RWPE2 (cell line): ENCODE measurements around the gene EEF1AKMT2.
A peak's percentile ranks its signal among the peaks of the same experiment; 100 is the strongest.

Experiments used
- ATAC-seq: fragments of 200-7000 bp; cut with Tn5 transposase; 3 replicates; pipeline ENCODE4 v1.9.1; 2021; ENCODE audit warnings: low read depth
- DNase-seq: peaks from one replicate; pipeline ENCODE4 v3.0.0-alpha.2; 2020; ENCODE audit warnings: low spot score
- H3K27ac ChIP-seq: fragments of 450-650 bp; 2 replicates; pipeline ENCODE4 v1.5.1; 2017; ENCODE audit warnings: mild to moderate bottlenecking; ENCODE audit not compliant: poor library complexity, severe bottlenecking
- H3K27me3 ChIP-seq: fragments of 250-450 bp; sonication (Bioruptor Pico); 2 replicates; pipeline ENCODE4 v1.5.1; 2021; ENCODE audit warnings: mild to moderate bottlenecking, moderate library complexity; ENCODE audit not compliant: insufficient read depth, poor library complexity, severe bottlenecking
- H3K36me3 ChIP-seq: fragments of 250-450 bp; sonication (Bioruptor Pico); 2 replicates; pipeline ENCODE4 v1.5.1; 2020; ENCODE audit warnings: low read depth, mild to moderate bottlenecking, moderate library complexity
- H3K4me1 ChIP-seq: fragments of 250-450 bp; sonication (Bioruptor Pico); 2 replicates; pipeline ENCODE4 v1.5.1; 2021; ENCODE audit warnings: mild to moderate bottlenecking, moderate library complexity; ENCODE audit not compliant: insufficient read depth, poor library complexity, severe bottlenecking
- H3K4me3 ChIP-seq: fragments of 250-450 bp; sonication (Bioruptor Pico); 2 replicates; pipeline ENCODE4 v1.5.1; 2021; ENCODE audit warnings: mild to moderate bottlenecking, moderate library complexity; ENCODE audit not compliant: severe bottlenecking
- H3K9me3 ChIP-seq: fragments of 250-450 bp; sonication (Bioruptor Pico); 2 replicates; pipeline ENCODE4 v1.5.1; 2021; ENCODE audit warnings: mild to moderate bottlenecking, moderate library complexity; ENCODE audit not compliant: severe bottlenecking
- TF ChIP-seq, protein P1 (sequence below): fragments of 450-650 bp; IDR thresholded peaks from one replicate; pipeline ENCODE4 v1.5.1; 2017; ENCODE audit warnings: mild to moderate bottlenecking, moderate library complexity; ENCODE audit not compliant: poor library complexity, severe bottlenecking

The EEF1AKMT2 gene

DNA sequence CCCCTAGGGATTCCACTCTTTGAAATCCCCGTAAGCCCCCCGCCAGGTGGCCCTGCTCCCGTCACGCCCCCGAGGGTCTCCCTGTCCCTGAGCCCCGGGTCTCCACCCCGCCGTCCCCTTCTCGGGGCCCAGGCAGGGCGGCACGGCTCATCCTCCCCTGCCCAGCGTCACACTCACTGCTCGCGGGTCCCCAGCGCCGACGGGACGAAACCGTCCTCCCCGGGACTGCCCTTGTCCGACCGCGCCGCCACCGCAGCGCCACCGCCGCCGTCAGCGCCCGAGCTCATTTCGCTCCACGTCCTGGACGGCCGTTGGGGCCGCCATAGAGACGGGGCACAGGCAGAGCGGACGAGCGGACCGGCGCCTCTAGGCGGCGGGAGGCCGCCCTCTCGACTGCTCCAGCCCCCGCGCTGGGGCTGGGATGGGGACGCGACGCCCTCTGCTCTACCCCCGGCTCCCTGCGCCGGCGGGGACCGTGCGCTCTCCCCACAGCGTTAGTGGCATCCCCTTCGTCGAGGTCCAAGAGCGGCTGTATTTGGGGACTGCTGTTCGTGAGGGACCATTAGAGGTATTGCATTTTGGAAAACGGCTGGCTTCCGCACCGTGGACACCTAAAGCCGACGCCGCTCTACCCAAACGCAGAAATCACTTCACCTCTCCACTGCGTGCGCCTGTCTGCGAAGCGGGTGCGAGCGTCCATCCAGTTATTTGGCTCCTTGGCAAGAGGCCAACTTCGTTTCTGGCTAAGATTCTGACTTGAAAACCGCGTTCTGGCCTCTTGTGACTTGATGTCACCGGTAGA is at the start of gene EEF1AKMT2:
Gene EEF1AKMT2, minus strand, starts transcription at position 341 of the 802 bp plus-strand sequence. Its CDS starts 54 bp downstream, at position 287.
- H3K27me3 ChIP-seq: no peaks in the 10 kb centered on the region
- H3K36me3 ChIP-seq: peaks cover 22% of the 10 kb centered on the region
- TF ChIP-seq, protein P1, sequence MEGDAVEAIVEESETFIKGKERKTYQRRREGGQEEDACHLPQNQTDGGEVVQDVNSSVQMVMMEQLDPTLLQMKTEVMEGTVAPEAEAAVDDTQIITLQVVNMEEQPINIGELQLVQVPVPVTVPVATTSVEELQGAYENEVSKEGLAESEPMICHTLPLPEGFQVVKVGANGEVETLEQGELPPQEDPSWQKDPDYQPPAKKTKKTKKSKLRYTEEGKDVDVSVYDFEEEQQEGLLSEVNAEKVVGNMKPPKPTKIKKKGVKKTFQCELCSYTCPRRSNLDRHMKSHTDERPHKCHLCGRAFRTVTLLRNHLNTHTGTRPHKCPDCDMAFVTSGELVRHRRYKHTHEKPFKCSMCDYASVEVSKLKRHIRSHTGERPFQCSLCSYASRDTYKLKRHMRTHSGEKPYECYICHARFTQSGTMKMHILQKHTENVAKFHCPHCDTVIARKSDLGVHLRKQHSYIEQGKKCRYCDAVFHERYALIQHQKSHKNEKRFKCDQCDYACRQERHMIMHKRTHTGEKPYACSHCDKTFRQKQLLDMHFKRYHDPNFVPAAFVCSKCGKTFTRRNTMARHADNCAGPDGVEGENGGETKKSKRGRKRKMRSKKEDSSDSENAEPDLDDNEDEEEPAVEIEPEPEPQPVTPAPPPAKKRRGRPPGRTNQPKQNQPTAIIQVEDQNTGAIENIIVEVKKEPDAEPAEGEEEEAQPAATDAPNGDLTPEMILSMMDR: peak; percentile 26
- DNase-seq (peak; percentile 73), ATAC-seq (peak; percentile 97)
- H3K9me3 ChIP-seq: peaks cover 3% of the 10 kb centered on the region
- H3K4me3 ChIP-seq: peak within 1 kb of the TSS; percentile 96
- peak within 1 kb of the TSS; percentile 60 for H3K27ac ChIP-seq
- H3K4me1 ChIP-seq: peaks cover 7% of the 10 kb centered on the region

DNA sequence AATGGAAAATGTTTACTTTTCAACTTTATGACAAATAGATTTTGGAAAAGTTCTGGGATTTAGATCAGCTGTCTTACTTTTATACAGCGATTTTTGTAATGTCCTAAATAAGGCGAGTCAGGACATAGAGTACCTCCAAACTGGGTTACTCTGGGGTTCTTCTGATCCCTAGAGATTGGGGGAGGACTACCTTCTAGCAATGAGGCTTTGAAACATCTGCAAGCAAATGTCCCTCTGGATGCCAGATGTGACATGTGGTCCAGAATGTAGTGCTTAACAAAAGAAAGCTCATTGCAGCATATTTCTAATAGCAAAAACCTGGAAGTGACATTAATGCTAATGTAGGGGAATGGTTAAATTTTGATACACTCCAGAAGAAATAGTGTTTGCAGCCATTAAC is 46.0 kb upstream of the EEF1AKMT2 start:
- Histone ChIP-seq H3K4me1 (no peaks in the 10 kb centered on the region), H3K36me3 (peaks cover 35% of the 10 kb centered on the region), H3K9me3 (no peaks in the 10 kb centered on the region), H3K4me3 (no peak overlapping the region), H3K27me3 (no peaks in the 10 kb centered on the region), H3K27ac (no peak overlapping the region)
- ATAC-seq: no peak
- TF ChIP-seq, protein P1: no peak
- no peak for DNase-seq

DNA sequence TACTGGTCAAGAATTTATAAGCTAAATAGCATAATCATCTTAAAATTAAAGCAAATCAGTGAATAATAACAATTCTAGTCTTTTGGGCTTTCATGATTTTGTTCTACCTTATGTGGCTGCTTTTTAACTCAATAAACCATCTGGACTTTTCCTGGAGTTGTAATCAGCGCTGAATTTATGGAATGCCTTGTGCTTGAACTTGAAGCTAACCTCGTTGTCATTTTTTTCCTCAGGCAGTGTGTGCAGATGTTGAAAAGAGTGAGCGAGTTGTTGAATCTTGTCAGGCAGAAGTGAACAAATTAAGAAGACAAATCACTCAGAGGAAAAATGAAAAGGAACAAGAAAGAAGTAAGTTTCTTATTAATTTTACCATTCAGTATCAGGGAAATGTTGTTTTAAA is 39.4 kb upstream of the EEF1AKMT2 start:
- no peak for DNase-seq
- H3K4me3 ChIP-seq: no peak overlapping the region
- H3K9me3 ChIP-seq: no peaks in the 10 kb centered on the region
- no peaks in the 10 kb centered on the region for H3K27me3 ChIP-seq
- H3K4me1 ChIP-seq: no peaks in the 10 kb centered on the region
- H3K27ac ChIP-seq: no peak overlapping the region
- peaks cover 91% of the 10 kb centered on the region for H3K36me3 ChIP-seq
- TF ChIP-seq, protein P1: no peak
- ATAC-seq: no peak

DNA sequence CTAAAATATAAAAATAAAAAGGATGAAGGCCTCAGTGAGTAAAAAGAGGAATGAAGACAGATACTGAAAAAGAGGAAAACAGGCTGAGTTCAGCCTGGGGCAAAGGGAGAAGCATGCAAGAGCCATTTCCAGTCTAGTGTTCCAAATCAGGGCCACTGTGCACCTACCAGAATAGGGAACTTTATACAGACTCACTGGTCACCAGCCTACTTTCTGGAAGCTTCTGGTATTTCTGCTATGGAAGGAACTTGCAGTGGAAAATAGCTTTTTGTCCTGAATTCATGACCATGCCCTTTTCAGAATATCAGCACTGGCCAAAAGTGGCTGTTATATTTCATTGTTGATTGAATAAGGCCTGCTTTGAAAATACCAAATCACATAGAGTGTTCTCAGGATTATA is 38.8 kb upstream of the EEF1AKMT2 start:
- ATAC-seq (no peak), DNase-seq (no peak)
- peaks cover 90% of the 10 kb centered on the region for H3K36me3 ChIP-seq
- TF ChIP-seq, protein P1: no peak
- H3K4me3 ChIP-seq: no peak overlapping the region
- H3K27me3 ChIP-seq: no peaks in the 10 kb centered on the region
- no peaks in the 10 kb centered on the region for H3K9me3 ChIP-seq
- no peaks in the 10 kb centered on the region for H3K4me1 ChIP-seq
- H3K27ac ChIP-seq: no peak overlapping the region

DNA sequence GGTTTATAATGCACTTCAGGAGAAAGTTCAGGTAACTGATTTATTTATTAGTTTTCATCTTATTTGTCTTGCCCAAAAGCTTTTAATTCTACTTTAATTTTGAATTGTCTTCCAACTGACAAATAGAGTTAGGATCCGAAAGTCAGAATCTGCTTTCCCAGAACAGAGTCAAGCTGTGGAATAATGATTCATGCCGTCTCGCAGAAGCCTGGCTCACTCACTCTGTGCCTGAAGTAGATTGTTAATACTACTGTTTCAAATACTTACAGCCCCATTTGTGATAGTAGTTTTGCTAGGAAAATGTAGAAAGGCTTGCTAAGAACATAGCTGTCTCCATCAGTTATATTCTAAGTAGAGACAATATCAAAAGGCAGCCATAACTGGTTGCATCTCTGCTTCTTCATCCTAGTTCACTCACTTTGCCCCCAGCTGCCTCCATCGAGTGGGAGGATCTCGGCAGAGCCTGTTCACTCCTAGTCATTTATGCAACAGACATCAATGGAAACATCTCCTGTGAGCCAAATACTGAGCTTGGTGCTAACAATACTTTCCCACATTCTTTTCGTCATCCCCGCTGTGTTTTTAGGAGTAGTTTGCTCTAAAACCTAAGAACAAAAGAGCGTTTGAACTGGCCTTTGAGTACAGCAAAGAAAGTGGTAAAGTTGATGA is 37.9 kb upstream of the EEF1AKMT2 start:
- H3K36me3 ChIP-seq: peaks cover 82% of the 10 kb centered on the region
- no peak overlapping the region for H3K27ac ChIP-seq
- TF ChIP-seq, protein P1: no peak
- no peaks in the 10 kb centered on the region for H3K9me3 ChIP-seq
- DNase-seq (no peak), ATAC-seq (no peak)
- H3K27me3 ChIP-seq: no peaks in the 10 kb centered on the region
- no peak overlapping the region for H3K4me3 ChIP-seq
- no peaks in the 10 kb centered on the region for H3K4me1 ChIP-seq
